MM.1S (cell line): Measurements from ENCODE around the gene UPP2.

Source experiments
- EZH2phosphoT487 ChIP-seq: fragments of 300-600 bp; sonication (generic); IDR thresholded peaks from 2 replicates; pipeline ENCODE4 v1.6.1; 2018; ENCODE audit warnings: antibody characterized with exemption, low read length
- TF ChIP-seq, protein P1 (sequence below): fragments of 300-600 bp; sonication (generic); IDR thresholded peaks from 2 replicates; pipeline ENCODE4 v1.5.1; 2016; ENCODE audit warnings: antibody characterized with exemption, low read length, mixed read lengths

DNA sequence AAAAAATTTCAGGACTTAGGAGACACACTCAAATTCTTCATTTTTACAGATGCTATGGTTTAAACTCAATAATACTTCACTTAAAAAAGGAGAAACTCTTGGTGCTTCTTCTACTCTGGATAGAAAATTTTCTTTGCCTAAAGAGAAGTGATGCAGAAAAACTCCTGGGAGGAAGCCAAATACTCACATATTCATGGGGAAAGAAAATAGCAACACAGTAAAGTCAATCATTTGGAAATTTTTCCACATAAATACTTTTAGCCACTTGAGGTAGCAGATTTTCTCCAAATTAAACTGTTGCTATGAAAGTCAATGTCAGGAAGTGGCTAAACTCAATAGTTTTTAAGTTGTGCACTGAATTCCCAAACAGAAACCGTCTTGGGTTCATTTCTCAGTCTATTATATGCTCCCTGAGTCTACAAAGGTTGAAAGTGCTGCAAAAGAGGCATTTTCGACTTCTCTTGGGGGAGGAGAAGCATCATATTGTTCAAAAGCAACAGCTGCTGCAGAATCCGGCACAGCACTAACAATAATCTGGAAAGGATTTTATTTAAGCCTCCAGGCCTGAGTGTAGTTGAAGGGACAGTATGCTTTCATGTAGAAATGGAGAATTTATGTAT is 81.1 kb downstream of the UPP2 start:
- TF ChIP-seq, protein P1, sequence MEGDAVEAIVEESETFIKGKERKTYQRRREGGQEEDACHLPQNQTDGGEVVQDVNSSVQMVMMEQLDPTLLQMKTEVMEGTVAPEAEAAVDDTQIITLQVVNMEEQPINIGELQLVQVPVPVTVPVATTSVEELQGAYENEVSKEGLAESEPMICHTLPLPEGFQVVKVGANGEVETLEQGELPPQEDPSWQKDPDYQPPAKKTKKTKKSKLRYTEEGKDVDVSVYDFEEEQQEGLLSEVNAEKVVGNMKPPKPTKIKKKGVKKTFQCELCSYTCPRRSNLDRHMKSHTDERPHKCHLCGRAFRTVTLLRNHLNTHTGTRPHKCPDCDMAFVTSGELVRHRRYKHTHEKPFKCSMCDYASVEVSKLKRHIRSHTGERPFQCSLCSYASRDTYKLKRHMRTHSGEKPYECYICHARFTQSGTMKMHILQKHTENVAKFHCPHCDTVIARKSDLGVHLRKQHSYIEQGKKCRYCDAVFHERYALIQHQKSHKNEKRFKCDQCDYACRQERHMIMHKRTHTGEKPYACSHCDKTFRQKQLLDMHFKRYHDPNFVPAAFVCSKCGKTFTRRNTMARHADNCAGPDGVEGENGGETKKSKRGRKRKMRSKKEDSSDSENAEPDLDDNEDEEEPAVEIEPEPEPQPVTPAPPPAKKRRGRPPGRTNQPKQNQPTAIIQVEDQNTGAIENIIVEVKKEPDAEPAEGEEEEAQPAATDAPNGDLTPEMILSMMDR, result no peak
- no peak for TF ChIP-seq EZH2phosphoT487
